ENCODE measurements around the gene SYT7.

DNA sequence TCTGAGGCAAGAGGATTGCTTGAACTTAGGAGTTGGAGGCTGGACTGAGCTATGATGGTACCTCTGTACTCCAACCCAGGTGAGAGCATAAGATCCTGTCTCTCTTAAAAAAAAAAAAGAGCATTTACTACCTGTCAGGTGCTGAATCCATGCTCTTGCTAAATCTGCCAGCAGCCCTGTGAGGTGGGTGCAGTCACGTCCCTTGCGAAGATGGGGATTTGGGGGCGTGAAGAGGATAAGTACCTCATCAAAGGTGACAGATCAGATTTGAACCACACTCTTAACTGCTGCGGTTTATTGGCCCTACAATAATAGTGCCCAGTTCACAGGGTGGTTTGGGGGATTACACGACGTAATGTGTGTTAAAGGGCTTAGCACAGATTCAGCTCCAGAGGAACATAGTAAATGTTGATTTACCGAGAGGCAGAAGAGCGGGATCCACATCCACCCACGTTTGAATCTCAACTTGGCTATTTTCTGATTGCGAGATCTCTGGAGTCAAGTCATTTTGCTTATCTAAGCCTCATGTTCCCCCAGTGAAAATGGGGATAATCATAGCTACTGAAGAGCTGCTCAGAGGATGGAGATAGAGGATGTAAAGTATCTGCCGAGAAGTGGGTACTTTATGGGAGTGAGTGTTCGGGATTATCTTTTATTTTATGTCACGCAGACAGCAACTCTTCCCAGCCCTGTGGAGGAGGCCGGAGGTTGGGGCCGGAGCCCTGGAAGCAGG lies 100.4 kb downstream of the SYT7 start:
- TF ChIP-seq, protein P1, sequence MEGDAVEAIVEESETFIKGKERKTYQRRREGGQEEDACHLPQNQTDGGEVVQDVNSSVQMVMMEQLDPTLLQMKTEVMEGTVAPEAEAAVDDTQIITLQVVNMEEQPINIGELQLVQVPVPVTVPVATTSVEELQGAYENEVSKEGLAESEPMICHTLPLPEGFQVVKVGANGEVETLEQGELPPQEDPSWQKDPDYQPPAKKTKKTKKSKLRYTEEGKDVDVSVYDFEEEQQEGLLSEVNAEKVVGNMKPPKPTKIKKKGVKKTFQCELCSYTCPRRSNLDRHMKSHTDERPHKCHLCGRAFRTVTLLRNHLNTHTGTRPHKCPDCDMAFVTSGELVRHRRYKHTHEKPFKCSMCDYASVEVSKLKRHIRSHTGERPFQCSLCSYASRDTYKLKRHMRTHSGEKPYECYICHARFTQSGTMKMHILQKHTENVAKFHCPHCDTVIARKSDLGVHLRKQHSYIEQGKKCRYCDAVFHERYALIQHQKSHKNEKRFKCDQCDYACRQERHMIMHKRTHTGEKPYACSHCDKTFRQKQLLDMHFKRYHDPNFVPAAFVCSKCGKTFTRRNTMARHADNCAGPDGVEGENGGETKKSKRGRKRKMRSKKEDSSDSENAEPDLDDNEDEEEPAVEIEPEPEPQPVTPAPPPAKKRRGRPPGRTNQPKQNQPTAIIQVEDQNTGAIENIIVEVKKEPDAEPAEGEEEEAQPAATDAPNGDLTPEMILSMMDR (IDR thresholded peaks at IDR 0.05) = no peak
- no peak for TF ChIP-seq POLR2A (IDR thresholded peaks at IDR 0.05)
